ENCODE data around the gene THYN1. TPM values are rescaled to one million over a fixed set of nuclear protein-coding genes. Genes with fewer than 3 reads are reported as not detected.

Gene THYN1
- total RNA-seq, 4 donors from 2014 or later: 16.1 to 39.3 (median 33.2) TPM

DNA sequence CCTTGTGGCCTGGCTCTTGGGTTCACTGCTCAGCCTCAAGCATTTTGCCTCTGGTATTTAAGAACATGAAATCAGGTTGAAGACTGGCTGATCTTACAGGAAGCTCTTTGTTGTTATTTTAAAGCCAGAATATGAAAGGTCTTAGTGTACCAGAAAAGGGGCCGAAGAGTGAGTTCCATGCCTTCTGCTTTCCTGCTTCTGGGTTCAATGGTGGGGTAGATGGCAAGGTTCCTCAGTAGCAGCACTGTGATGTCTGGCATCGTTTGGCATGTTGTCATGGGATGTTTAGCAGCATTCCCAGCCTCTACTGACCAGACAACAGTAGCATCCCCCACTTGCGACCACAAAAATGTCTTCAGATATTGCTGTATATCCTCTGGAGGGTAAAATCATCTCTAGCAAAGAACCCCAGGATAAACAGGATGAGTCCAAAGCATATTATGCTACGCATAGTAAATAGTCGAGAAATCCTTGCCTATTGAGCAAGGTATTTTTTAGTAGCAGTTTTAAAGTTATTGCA is 26.3 kb downstream of the THYN1 start:
- Histone ChIP-seq H3K4me3 (no peak overlapping the region), H3K27ac (no peak overlapping the region), H3K27me3 (no peaks in the 10 kb centered on the region), H3K9me3 (no peaks in the 10 kb centered on the region), H3K36me3 (no peaks in the 10 kb centered on the region), H3K4me1 (peaks cover 5 to 46% (median 33%) of the 10 kb centered on the region in 4 donors)
- in situ Hi-C loops (cut with MboI; ENCODE audit: low pct_ligation_motif_present in 1 of 4, low pct_unique_long_range_greater_than_20kb in 1 of 4, low sequenced_read_pairs in 3 of 4) (no loop called here), intact Hi-C loops (cut with DNase I; ENCODE audit: low total_unique reads) (no loop called here)
- 92 to 94% methylated on average over 2 to 5 of the region's 5 CpGs for WGBS, 2 donors (ENCODE audit: low coverage in 1 of 2)
- no peak for DNase-seq
- TF ChIP-seq EP300 (IDR thresholded peaks at IDR 0.05; ENCODE audit: low read depth) (no peak), POLR2AphosphoS5 (IDR thresholded peaks at IDR 0.05) (no peak)

DNA sequence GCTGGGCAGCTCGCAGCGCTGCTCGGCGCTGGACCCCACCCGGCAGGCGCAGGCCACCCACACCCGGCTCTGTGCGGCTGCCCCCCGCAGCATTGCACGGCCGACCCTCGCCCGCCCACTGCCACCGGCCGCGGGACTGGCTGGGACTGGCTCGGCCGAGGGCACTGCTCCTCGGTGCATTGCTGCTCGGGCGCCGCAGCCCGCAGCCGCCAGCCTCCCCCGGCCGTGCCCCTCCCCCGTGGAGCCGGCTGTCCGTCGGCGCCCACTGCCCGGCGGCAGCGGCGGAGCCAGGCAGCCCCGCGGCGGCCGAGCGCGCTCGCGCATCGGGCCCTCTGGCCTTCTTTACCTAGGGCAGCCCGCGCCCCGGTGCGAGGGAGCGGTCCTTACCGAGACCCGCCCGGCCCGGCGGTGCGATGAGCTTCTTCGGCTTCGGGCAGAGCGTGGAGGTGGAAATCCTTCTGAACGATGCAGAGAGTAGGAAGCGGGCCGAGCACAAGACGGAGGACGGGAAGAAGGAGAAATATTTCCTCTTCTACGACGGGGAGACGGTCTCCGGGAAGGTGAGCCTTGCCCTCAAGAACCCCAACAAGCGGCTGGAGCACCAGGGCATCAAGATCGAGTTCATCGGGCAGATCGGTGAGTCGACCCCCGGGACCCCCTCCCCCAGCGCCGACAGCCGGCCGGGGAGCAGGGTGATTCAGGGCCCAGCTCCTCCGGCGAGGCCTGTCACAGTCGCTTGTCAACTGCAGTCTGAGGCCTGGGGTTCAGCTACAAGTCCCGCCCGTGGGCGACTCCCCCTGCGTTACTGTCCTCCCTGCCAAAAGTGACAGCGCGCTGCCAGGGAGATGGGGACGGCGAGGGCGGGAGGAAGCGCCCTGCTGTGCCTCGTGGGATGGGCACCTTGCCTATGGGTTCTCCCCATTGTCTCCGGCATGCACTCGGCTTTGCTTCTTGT is 28.2 kb downstream of the THYN1 start:
- intact Hi-C loops (cut with DNase I; ENCODE audit: low total_unique reads) (no loop called here), in situ Hi-C loops (cut with MboI; ENCODE audit: low pct_ligation_motif_present in 1 of 4, low pct_unique_long_range_greater_than_20kb in 1 of 4, low sequenced_read_pairs in 3 of 4) (no loop called here)
- no peaks in the 10 kb centered on the region for H3K36me3 ChIP-seq
- H3K27me3 ChIP-seq: no peaks in the 10 kb centered on the region
- H3K27ac ChIP-seq: peak overlapping the region; percentile 86 to 97 (median 94)
- TF ChIP-seq POLR2A (IDR thresholded peaks at IDR 0.05) (peak; percentile 8), EP300 (IDR thresholded peaks at IDR 0.05; ENCODE audit: low read depth) (no peak)
- peak; percentile 50 for DNase-seq
- no peaks in the 10 kb centered on the region for H3K9me3 ChIP-seq
- peak overlapping the region; percentile 78 to 96 (median 84) for H3K4me3 ChIP-seq
- H3K4me1 ChIP-seq: peaks cover 5 to 42% (median 33%) of the 10 kb centered on the region in 4 donors
- WGBS, 2 donors (ENCODE audit: low coverage in 1 of 2): 1% methylated on average over 58 of the region's 93 CpGs; no CpG with 5 or more reads in 1 of the 2 donors

DNA sequence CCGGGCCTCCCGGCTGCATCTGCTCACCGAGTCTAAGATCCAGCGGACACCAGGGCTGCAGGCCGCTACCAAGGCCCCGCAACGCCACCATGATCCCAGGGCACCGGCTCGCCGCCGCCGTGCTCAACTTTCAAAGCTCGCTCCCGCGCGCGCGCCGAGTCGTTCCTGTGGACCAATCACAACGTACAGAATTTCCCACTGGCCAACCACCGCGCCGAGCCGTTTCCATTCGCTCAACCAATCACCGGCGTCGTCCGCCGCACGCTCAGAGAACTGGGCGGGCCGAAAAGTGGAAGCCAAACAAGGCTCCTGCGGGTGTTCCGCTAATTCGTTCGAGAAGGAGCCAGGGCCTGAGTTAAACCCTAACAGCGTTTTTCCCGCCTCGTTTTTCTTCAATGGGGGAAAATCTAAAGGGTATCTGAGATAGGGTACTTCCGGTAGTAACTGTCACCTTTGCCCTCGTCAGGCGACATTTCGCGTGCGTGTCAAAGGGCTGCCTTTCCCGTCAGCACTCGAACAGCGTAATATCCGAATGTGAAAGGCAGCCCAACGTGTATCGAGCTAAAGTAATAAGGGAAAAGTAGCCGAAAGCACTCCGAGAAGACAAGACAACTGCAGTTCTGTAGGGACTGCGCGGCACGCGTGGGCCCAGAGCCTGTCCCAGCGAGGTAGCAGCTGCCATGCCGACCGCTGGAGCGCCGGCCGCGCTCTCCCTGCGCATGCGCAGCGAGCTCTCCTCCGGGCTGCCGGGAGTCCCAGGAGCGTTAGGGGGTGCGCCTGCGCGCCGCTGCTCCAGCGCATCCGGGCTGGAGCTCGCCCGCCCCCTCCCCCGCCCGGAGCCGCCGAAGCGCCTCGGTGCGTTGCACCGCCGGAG is 29.1 kb downstream of the THYN1 start, which contains the start of the genes NCAPD3 and VPS26B:
TSS of gene NCAPD3 (minus strand) at position 132 of the 874 bp plus-strand sequence. CDS start at position 91, 41 bp downstream.
TSS of gene VPS26B (plus strand) at position 836 of the 874 bp plus-strand sequence. CDS start 452 bp downstream, outside the sequence.
- peak; percentile 97 for DNase-seq
- Histone ChIP-seq H3K4me1 (peaks cover 5 to 39% (median 33%) of the 10 kb centered on the region in 4 donors), H3K27ac (peak within 1 kb of the TSS; percentile 86 to 97 (median 94)), H3K9me3 (no peaks in the 10 kb centered on the region), H3K27me3 (no peaks in the 10 kb centered on the region), H3K36me3 (no peaks in the 10 kb centered on the region), H3K4me3 (peak within 1 kb of the TSS; percentile 78 to 96 (median 84))
- in situ Hi-C loops (cut with MboI; ENCODE audit: low pct_ligation_motif_present in 1 of 4, low pct_unique_long_range_greater_than_20kb in 1 of 4, low sequenced_read_pairs in 3 of 4): no loop called here
- TF ChIP-seq POLR2A (IDR thresholded peaks at IDR 0.05) (peak; percentile 99), POLR2AphosphoS5 (IDR thresholded peaks at IDR 0.05) (peak; percentile 99), EP300 (IDR thresholded peaks at IDR 0.05; ENCODE audit: low read depth) (no peak)
- TF ChIP-seq, protein P1, sequence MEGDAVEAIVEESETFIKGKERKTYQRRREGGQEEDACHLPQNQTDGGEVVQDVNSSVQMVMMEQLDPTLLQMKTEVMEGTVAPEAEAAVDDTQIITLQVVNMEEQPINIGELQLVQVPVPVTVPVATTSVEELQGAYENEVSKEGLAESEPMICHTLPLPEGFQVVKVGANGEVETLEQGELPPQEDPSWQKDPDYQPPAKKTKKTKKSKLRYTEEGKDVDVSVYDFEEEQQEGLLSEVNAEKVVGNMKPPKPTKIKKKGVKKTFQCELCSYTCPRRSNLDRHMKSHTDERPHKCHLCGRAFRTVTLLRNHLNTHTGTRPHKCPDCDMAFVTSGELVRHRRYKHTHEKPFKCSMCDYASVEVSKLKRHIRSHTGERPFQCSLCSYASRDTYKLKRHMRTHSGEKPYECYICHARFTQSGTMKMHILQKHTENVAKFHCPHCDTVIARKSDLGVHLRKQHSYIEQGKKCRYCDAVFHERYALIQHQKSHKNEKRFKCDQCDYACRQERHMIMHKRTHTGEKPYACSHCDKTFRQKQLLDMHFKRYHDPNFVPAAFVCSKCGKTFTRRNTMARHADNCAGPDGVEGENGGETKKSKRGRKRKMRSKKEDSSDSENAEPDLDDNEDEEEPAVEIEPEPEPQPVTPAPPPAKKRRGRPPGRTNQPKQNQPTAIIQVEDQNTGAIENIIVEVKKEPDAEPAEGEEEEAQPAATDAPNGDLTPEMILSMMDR (IDR thresholded peaks at IDR 0.05): peak in 2 of 5 experiments; percentile 19 to 29
- intact Hi-C loops (cut with DNase I; ENCODE audit: low total_unique reads): no loop called here
- 1 to 2% methylated on average over 15 to 47 of the region's 89 CpGs for WGBS, 2 donors (ENCODE audit: low coverage in 1 of 2)

DNA sequence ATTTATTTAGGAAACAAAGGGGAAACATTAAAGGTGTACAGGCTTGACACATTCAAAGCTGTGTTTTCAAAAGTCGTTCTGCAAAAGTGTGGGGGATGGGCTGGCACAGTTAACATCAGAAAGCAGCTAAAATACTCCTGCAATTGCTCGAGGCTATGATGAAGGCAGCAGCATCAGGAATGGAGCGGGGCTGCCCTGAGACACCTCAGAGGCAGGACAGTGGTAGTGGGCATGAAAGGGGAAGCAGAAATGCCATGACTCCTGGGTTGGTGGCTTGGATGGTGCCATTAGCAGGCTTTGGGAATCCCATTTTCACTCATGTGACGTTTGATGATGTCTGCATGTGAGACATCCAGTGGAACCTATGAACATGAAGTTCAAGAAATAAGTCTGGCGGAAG is 30.0 kb downstream of the THYN1 start:
- WGBS, 2 donors (ENCODE audit: low coverage in 1 of 2): 0 to 7% methylated on average over 2 to 5 of the region's 5 CpGs

More for the DNA sequence above, 30.0 kb downstream of the THYN1 start:
- Histone ChIP-seq H3K36me3 (no peaks in the 10 kb centered on the region), H3K4me3 (peak overlapping the region in 3 of 4 donors; percentile 78 to 96 (median 81)), H3K4me1 (peaks cover 5 to 37% (median 32%) of the 10 kb centered on the region in 4 donors), H3K27me3 (no peaks in the 10 kb centered on the region), H3K27ac (peak overlapping the region in 3 of 4 donors; percentile 86 to 97 (median 92)), H3K9me3 (no peaks in the 10 kb centered on the region)
- no peak for TF ChIP-seq POLR2AphosphoS5 (IDR thresholded peaks at IDR 0.05)
- TF ChIP-seq, protein P1 (IDR thresholded peaks at IDR 0.05): no peak
- TF ChIP-seq POLR2A (IDR thresholded peaks at IDR 0.05): no peak
- no peak for TF ChIP-seq EP300 (IDR thresholded peaks at IDR 0.05; ENCODE audit: low read depth)
- in situ Hi-C loops (cut with MboI; ENCODE audit: low pct_ligation_motif_present in 1 of 4, low pct_unique_long_range_greater_than_20kb in 1 of 4, low sequenced_read_pairs in 3 of 4) (no loop called here), intact Hi-C loops (cut with DNase I; ENCODE audit: low total_unique reads) (no loop called here)
- no peak for DNase-seq

All from transverse colon (tissue), 4 donors.